ENCODE data around the gene FBF1. TPM values are rescaled to one million over a fixed set of nuclear protein-coding genes. Genes with fewer than 3 reads are reported as not detected.
A peak's percentile ranks its signal among the peaks of the same experiment; 100 is the strongest.
"Not testable (repeated sequence)": the region's sequence is repeated elsewhere in the genome, so short reads cannot be mapped to it uniquely, and the experiment has no call there.

The FBF1 gene
- total RNA-seq: 19.4 and 20.0 TPM in 2 replicates

GRCh38 chr17:75940727-75941441, at the start of gene FBF1:
TSS of gene FBF1 (minus strand) at chr17:75941042. CDS start at chr17:75938149, 2,893 bp downstream.
- H3K36me3 Mint-ChIP-seq (ENCODE audit: low read depth): no peaks in the 10 kb centered on the region
- intact Hi-C loops (cut with micrococcal nuclease): loop anchor here (1.0 kb wide), 4 partner anchors 37 to 730 kb away; partner anchors contain the start of genes ACOX1, MRPL38, TEN1 and WBP2
- DNase-seq (ENCODE audit: low spot score): peak; percentile 88
- no peaks in the 10 kb centered on the region for H3K9me3 Mint-ChIP-seq
- peak within 1 kb of the TSS; percentile 88 for H3K4me3 Mint-ChIP-seq
- H3K27me3 Mint-ChIP-seq (ENCODE audit: insufficient read depth): no peaks in the 10 kb centered on the region
- H3K4me1 Mint-ChIP-seq (ENCODE audit: low read depth): peaks cover 13% of the 10 kb centered on the region
- H3K27ac Mint-ChIP-seq: peak within 1 kb of the TSS; percentile 50

DNA sequence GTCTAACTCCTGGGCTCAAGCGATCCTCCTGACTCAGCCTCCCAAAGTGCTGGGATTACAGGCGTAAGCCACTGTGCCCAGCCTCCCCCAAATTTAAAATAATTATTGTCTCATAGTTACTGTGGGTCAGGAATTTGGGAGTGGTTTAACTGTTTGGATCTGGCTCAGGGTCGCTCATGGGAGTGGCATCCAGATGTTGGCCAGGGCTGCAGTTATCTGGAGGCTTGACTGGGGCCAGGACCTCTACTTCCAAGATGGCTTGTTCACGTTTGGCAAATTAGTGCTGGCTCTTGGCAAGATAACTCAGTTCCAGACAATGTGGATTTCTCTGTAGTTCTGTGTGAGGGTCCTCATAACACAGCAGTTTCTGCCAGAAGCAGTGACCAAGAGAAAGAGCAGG, 46.2 kb upstream of the FBF1 start:
- H3K4me1 Mint-ChIP-seq (ENCODE audit: low read depth): no peaks in the 10 kb centered on the region
- H3K27me3 Mint-ChIP-seq (ENCODE audit: insufficient read depth): no peaks in the 10 kb centered on the region
- no peaks in the 10 kb centered on the region for H3K9me3 Mint-ChIP-seq
- no peaks in the 10 kb centered on the region for H3K36me3 Mint-ChIP-seq (ENCODE audit: low read depth)
- DNase-seq (ENCODE audit: low spot score): no peak
- intact Hi-C loops (cut with micrococcal nuclease): no loop called here
- H3K4me3 Mint-ChIP-seq: no peak overlapping the region
- H3K27ac Mint-ChIP-seq: peak overlapping the region; percentile 34

- no peak overlapping the region for H3K4me3 Mint-ChIP-seq
- peaks cover 2% of the 10 kb centered on the region for H3K4me1 Mint-ChIP-seq (ENCODE audit: low read depth)
- no peaks in the 10 kb centered on the region for H3K9me3 Mint-ChIP-seq
- no peaks in the 10 kb centered on the region for H3K27me3 Mint-ChIP-seq (ENCODE audit: insufficient read depth)
- intact Hi-C loops (cut with micrococcal nuclease): no loop called here
- no peak for DNase-seq (ENCODE audit: low spot score)
- no peak overlapping the region for H3K27ac Mint-ChIP-seq
- no peaks in the 10 kb centered on the region for H3K36me3 Mint-ChIP-seq (ENCODE audit: low read depth)
Measured at GRCh38 chr17:75985986-75986385, 45.1 kb upstream of the FBF1 start.

GRCh38 chr17:75983501-75984181, 42.8 kb upstream of the FBF1 start:
- Mint-ChIP-seq H3K27me3 (ENCODE audit: insufficient read depth) (no peaks in the 10 kb centered on the region), H3K36me3 (ENCODE audit: low read depth) (peaks cover 1% of the 10 kb centered on the region), H3K4me1 (ENCODE audit: low read depth) (peaks cover 15% of the 10 kb centered on the region), H3K27ac (no peak overlapping the region), H3K9me3 (no peaks in the 10 kb centered on the region), H3K4me3 (no peak overlapping the region)
- no peak for DNase-seq (ENCODE audit: low spot score)
- intact Hi-C loops (cut with micrococcal nuclease): no loop called here

GRCh38 chr17:75981019-75981615, 40.3 kb upstream of the FBF1 start:
- peak overlapping the region; percentile 91 for H3K4me3 Mint-ChIP-seq
- peaks cover 5% of the 10 kb centered on the region for H3K36me3 Mint-ChIP-seq (ENCODE audit: low read depth)
- H3K27me3 Mint-ChIP-seq (ENCODE audit: insufficient read depth): no peaks in the 10 kb centered on the region
- intact Hi-C loops (cut with micrococcal nuclease): no loop called here
- no peaks in the 10 kb centered on the region for H3K9me3 Mint-ChIP-seq
- peaks cover 26% of the 10 kb centered on the region for H3K4me1 Mint-ChIP-seq (ENCODE audit: low read depth)
- H3K27ac Mint-ChIP-seq: peak overlapping the region; percentile 95
- DNase-seq (ENCODE audit: low spot score): no peak

DNA sequence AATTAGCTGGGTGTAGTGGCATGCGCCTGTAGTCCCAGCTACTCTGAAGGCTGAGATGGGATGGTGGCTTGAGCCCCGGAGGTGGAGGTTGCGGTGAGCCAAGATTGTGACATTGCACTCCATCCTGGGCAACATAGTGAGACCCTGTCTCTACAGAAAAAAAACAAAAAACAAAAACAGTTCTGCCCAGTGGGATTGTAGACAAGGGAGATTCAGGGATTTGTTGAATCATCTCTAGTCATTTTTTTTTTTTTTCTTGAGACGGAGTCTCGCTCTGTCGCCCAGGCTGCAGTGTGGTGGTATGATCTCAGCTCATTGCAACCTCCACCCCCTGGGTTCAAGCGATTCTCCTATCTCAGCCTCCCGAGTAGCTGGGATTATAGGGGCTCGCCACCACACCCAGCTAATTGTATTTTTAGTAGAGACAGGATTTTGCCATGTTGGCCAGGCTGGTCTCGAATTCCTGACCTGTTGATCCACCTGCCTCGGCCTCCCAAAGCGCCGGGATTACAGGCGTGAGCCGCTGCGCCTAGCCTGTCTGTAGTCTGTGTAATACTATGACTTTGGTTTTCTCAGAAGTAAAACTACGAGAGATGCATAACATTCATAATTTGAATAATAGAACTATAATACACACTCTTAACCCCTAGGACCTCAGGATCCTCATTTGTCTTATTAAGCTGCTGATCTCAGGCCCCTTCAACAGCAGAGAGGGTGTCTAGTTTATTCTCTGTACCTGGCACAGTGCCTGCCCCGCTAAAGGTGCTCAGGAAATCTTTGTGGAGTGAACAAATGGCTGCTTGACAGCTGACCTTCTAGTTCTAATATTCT, 39.6 kb upstream of the FBF1 start:
- Mint-ChIP-seq H3K27me3 (ENCODE audit: insufficient read depth) (no peaks in the 10 kb centered on the region), H3K4me1 (ENCODE audit: low read depth) (peaks cover 33% of the 10 kb centered on the region), H3K36me3 (ENCODE audit: low read depth) (peaks cover 10% of the 10 kb centered on the region), H3K9me3 (no peaks in the 10 kb centered on the region), H3K27ac (peak overlapping the region; percentile 95), H3K4me3 (peak overlapping the region; percentile 91)
- DNase-seq (ENCODE audit: low spot score): no peak
- intact Hi-C loops (cut with micrococcal nuclease): no loop called here

DNA sequence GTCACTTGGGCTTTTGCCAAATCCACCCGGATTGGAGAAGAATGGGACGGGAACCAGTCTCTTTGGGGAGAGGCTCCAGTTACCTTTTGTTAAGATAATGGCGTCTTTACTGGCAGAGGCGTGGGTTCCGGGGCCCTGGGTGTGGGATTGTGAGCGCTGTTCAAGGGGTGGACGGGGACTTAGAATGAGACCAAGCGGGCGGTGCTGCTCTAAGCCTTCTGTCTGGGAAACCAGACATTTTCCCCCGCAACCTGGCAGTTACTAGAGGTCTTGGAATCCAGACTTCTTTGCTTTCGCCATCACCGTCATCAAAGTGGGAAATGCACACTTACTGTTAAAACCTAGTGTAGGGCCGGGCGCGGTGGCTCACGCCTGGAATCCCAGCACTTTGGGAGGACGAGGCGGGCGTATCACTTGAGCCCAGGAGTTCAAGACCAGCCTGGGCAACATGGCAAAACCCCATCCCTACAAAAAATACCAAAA, 38.9 kb upstream of the FBF1 start:
- peak overlapping the region; percentile 95 for H3K27ac Mint-ChIP-seq
- peaks cover 10% of the 10 kb centered on the region for H3K36me3 Mint-ChIP-seq (ENCODE audit: low read depth)
- H3K4me1 Mint-ChIP-seq (ENCODE audit: low read depth): peaks cover 33% of the 10 kb centered on the region
- H3K4me3 Mint-ChIP-seq: peak overlapping the region; percentile 91
- no peaks in the 10 kb centered on the region for H3K27me3 Mint-ChIP-seq (ENCODE audit: insufficient read depth)
- intact Hi-C loops (cut with micrococcal nuclease): loop anchor here (1.0 to 10.0 kb wide), 12 partner anchors 18 to 1685 kb away; partner anchors contain the start of genes EXOC7, FBF1, FOXJ1 and JMJD6
- H3K9me3 Mint-ChIP-seq: no peaks in the 10 kb centered on the region
- DNase-seq (ENCODE audit: low spot score): no peak

DNA sequence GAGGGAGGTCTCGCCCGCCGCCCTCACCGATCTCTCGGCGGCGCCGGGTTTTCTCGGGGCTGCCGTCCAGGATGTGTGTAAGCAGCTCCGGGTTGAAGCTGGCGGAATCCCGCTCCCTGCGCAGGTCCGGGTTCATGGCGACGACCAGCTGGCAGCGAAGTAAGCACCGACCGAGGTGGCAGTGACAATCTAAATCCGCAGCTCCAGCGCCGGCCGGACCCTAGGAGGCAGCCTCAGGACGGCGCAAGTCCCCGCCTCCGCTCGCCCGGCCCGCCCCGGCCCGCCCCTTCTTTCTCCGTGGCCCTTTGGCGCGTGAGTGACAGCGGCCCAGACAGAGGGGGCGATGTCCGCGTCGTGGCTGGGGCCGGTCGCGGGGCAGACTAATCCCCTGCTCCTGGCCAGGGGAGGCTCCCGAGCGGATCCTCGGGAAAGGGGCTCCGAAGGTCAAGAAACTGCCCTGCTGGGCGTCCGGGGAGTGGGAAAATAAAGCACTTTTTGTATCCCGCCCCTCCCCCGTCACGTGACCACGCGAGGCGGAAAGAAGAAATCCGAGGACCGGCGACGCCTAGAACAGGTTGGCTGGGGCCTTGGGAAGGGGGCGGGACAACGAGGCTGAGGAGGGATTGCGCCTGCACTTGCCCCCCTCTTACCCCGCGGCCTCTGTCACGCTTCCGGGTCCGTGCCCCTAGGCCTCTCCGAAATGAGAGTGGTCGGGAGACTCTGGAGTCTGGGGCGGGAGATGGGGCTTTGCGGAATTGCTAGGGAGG, 38.3 kb upstream of the FBF1 start, which contains the start of the genes ACOX1 and TEN1:
Gene ACOX1, minus strand, starts transcription at position 229 of the 767 bp plus-strand sequence. Its CDS starts 93 bp downstream, at position 136.
Gene TEN1, plus strand, starts transcription at position 303 of the 767 bp plus-strand sequence. CDS start 6,953 bp downstream, outside the sequence.
- intact Hi-C loops (cut with micrococcal nuclease): loop anchor here (1.0 to 10.0 kb wide), 12 partner anchors 18 to 1686 kb away; partner anchors contain the start of genes EXOC7, FBF1, FOXJ1 and JMJD6
- Mint-ChIP-seq H3K27ac (peak within 1 kb of the TSS; percentile 95), H3K4me1 (ENCODE audit: low read depth) (peaks cover 33% of the 10 kb centered on the region), H3K9me3 (no peaks in the 10 kb centered on the region), H3K27me3 (ENCODE audit: insufficient read depth) (no peaks in the 10 kb centered on the region), H3K4me3 (peak within 1 kb of the TSS; percentile 91), H3K36me3 (ENCODE audit: low read depth) (peaks cover 12% of the 10 kb centered on the region)
- peak; percentile 92 for DNase-seq (ENCODE audit: low spot score)

GRCh38 chr17:75976175-75976848, 35.5 kb upstream of the FBF1 start:
- Mint-ChIP-seq H3K9me3 (no peaks in the 10 kb centered on the region), H3K27me3 (ENCODE audit: insufficient read depth) (no peaks in the 10 kb centered on the region), H3K27ac (peak overlapping the region; percentile 35), H3K4me3 (no peak overlapping the region), H3K36me3 (ENCODE audit: low read depth) (peaks cover 23% of the 10 kb centered on the region), H3K4me1 (ENCODE audit: low read depth) (peaks cover 33% of the 10 kb centered on the region)
- no peak for DNase-seq (ENCODE audit: low spot score)
- intact Hi-C loops (cut with micrococcal nuclease): loop anchor here (10.0 kb wide), 1 partner anchor 1688 kb away; no protein-coding TSS in a partner anchor

DNA sequence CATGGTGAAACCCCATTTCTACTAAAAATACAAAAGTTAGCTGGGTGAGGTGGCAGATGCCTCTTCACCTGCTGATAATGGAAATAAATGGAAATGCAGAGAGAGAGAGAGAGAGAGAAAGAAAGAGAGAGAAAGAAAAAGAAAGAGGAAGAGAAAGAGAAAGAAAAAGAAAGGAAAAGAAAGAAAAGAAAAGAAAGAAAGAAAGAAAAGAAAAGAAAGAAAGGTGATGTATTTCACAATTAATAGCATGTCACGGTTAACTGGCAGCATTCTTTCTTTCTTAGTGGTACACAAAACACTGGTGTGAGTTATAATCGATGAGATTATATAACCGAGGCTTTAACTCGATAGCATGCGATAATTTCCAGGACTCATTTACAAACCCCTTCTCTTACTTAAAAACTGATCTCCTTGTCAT, 34.9 kb upstream of the FBF1 start:
- H3K27ac Mint-ChIP-seq: no peak overlapping the region
- H3K4me1 Mint-ChIP-seq (ENCODE audit: low read depth): peaks cover 29% of the 10 kb centered on the region
- peaks cover 24% of the 10 kb centered on the region for H3K36me3 Mint-ChIP-seq (ENCODE audit: low read depth)
- intact Hi-C loops (cut with micrococcal nuclease): loop anchor here (10.0 kb wide), 1 partner anchor 1689 kb away; no protein-coding TSS in a partner anchor
- H3K27me3 Mint-ChIP-seq (ENCODE audit: insufficient read depth): no peaks in the 10 kb centered on the region
- no peaks in the 10 kb centered on the region for H3K9me3 Mint-ChIP-seq
- H3K4me3 Mint-ChIP-seq: no peak overlapping the region
- DNase-seq (ENCODE audit: low spot score): no peak

GRCh38 chr17:75975187-75975586, 34.3 kb upstream of the FBF1 start:
- Mint-ChIP-seq H3K4me1 (ENCODE audit: low read depth) (peaks cover 23% of the 10 kb centered on the region), H3K36me3 (ENCODE audit: low read depth) (peaks cover 27% of the 10 kb centered on the region)
- intact Hi-C loops (cut with micrococcal nuclease): loop anchor here (10.0 kb wide), 1 partner anchor 1690 kb away; no protein-coding TSS in a partner anchor
- H3K9me3 Mint-ChIP-seq; H3K27me3 Mint-ChIP-seq (ENCODE audit: insufficient read depth); H3K27ac Mint-ChIP-seq; H3K4me3 Mint-ChIP-seq; DNase-seq (ENCODE audit: low spot score): not testable (repeated sequence)
